ENCODE data around the gene GALNT8.
"Not testable (repeated sequence)": the region's sequence is repeated elsewhere in the genome, so short reads cannot be mapped to it uniquely, and the experiment has no call there.

GALNT8 gene

GRCh38 chr12:4719821-4720636 lies at the start of gene GALNT8:
Gene GALNT8, plus strand, starts transcription at chr12:4720400. Its CDS starts 278 bp downstream, at chr12:4720678.
- DNase-seq (ENCODE audit: low read depth in 3 of 3): no peak

- DNase-seq (ENCODE audit: low read depth in 3 of 3): no peak
Measured at GRCh38 chr12:4679711-4680110, 40.5 kb upstream of the GALNT8 start.

- DNase-seq (ENCODE audit: low read depth in 3 of 3): no peak
Measured at GRCh38 chr12:4681732-4682131, 38.5 kb upstream of the GALNT8 start.

GRCh38 chr12:4685317-4685716 lies 34.9 kb upstream of the GALNT8 start:
- DNase-seq (ENCODE audit: low read depth in 3 of 3): no peak

- no peak for DNase-seq (ENCODE audit: low read depth in 3 of 3)
Measured at GRCh38 chr12:4690760-4691159, 29.4 kb upstream of the GALNT8 start.

GRCh38 chr12:4700621-4701026 lies 19.6 kb upstream of the GALNT8 start:
- DNase-seq (ENCODE audit: low read depth in 3 of 3): no peak

GRCh38 chr12:4701395-4702190 lies 18.6 kb upstream of the GALNT8 start:
- no peak for DNase-seq (ENCODE audit: low read depth in 3 of 3)

- DNase-seq (ENCODE audit: low read depth in 3 of 3): no peak
Measured at GRCh38 chr12:4703676-4704075, 16.5 kb upstream of the GALNT8 start.

- no peak for DNase-seq (ENCODE audit: low read depth in 3 of 3)
Measured at GRCh38 chr12:4705824-4706223, 14.4 kb upstream of the GALNT8 start.

GRCh38 chr12:4707306-4707705 lies 12.9 kb upstream of the GALNT8 start:
- no peak for DNase-seq (ENCODE audit: low read depth in 3 of 3)

- no peak for DNase-seq (ENCODE audit: low read depth in 3 of 3)
Measured at GRCh38 chr12:4710113-4710512, 10.1 kb upstream of the GALNT8 start.

GRCh38 chr12:4714879-4715278 lies 5.3 kb upstream of the GALNT8 start:
- no peak for DNase-seq (ENCODE audit: low read depth in 3 of 3)

GRCh38 chr12:4717806-4718205 lies 2.4 kb upstream of the GALNT8 start:
- no peak for DNase-seq (ENCODE audit: low read depth in 3 of 3)

- no peak for DNase-seq (ENCODE audit: low read depth in 3 of 3)
Measured at GRCh38 chr12:4720637-4720995, 416 bp downstream of the GALNT8 start.

GRCh38 chr12:4721587-4721986 lies 1.4 kb downstream of the GALNT8 start:
- DNase-seq (ENCODE audit: low read depth in 3 of 3): not testable (repeated sequence)

GRCh38 chr12:4723226-4723625 lies 3.0 kb downstream of the GALNT8 start:
- DNase-seq (ENCODE audit: low read depth in 3 of 3): no peak

- no peak for DNase-seq (ENCODE audit: low read depth in 3 of 3)
Measured at GRCh38 chr12:4725057-4725456, 4.9 kb downstream of the GALNT8 start.

- DNase-seq (ENCODE audit: low read depth in 3 of 3): no peak
Measured at GRCh38 chr12:4734625-4735340, 14.6 kb downstream of the GALNT8 start.

GRCh38 chr12:4736091-4736490 lies 15.9 kb downstream of the GALNT8 start:
- no peak for DNase-seq (ENCODE audit: low read depth in 3 of 3)

GRCh38 chr12:4738541-4738940 lies 18.3 kb downstream of the GALNT8 start:
- DNase-seq (ENCODE audit: low read depth in 3 of 3): no peak

- DNase-seq (ENCODE audit: low read depth in 3 of 3): no peak
Measured at GRCh38 chr12:4742416-4742970, 22.3 kb downstream of the GALNT8 start.

GRCh38 chr12:4743046-4743445 lies 22.8 kb downstream of the GALNT8 start:
- no peak for DNase-seq (ENCODE audit: low read depth in 3 of 3)
